Ovary (tissue), 9 donors: ENCODE measurements around the gene LNPEP. TPM values are rescaled to one million over a fixed set of nuclear protein-coding genes. Genes with fewer than 3 reads are reported as not detected.

ENCODE experiments used
- DNase-seq, 5 donors: peaks; one replicate each; pipeline ENCODE4 v3.0.0-alpha.2; 2019 to 2020
- H3K27ac ChIP-seq, 2 donors: fragments of 200-600 bp; one replicate each; pipeline versions ENCODE4 v1.5.1 to v1.8.0; 2019 to 2022
- H3K27me3 ChIP-seq: fragments of 200-600 bp; one replicate; pipeline ENCODE4 v1.8.0; 2022
- H3K36me3 ChIP-seq: fragments of 200-600 bp; sonication (generic); one replicate; pipeline ENCODE4 v1.5.1; 2019
- H3K4me1 ChIP-seq: one replicate; pipeline ENCODE4 v1.8.1; 2013; ENCODE audit warnings: mild to moderate bottlenecking, moderate library complexity; ENCODE audit not compliant: insufficient read depth
- H3K4me3 ChIP-seq: fragments of 200-600 bp; sonication (generic); one replicate; pipeline ENCODE4 v1.5.1; 2017
- H3K9me3 ChIP-seq, 2 donors: fragments of 200-600 bp in 1 of 2; sonication (generic) in 1 of 2; one replicate each; pipeline versions ENCODE4 v1.5.1 to v1.8.1; 2013 to 2019; ENCODE audit warnings: mild to moderate bottlenecking in 1 of 2, moderate library complexity in 1 of 2
- CTCF ChIP-seq, 3 donors: fragments of 450-650 bp in 2 of 3; fragments of 200-600 bp in 1 of 3; IDR thresholded peaks; one replicate each; pipeline versions ENCODE4 v1.5.1 to v1.8.0; 2016 to 2022; ENCODE audit warnings: antibody characterized with exemption in 3 of 3, mild to moderate bottlenecking in 1 of 3
- EP300 ChIP-seq: sonication (generic); formaldehyde crosslinking; IDR thresholded peaks from one replicate; pipeline ENCODE4 v1.6.1; 2017; ENCODE audit warnings: antibody characterized with exemption
- POLR2A ChIP-seq: fragments of 450-650 bp; IDR thresholded peaks from one replicate; pipeline ENCODE4 v1.6.1; 2017; ENCODE audit warnings: antibody characterized with exemption, mild to moderate bottlenecking, moderate library complexity
- WGBS, 3 donors: extraction: QIAGEN DNeasy Blood & Tissue Kit in 1 of 3; methylation state at CpG; one replicate each; pipeline versions ENCODE4 v1.1.5 to v1.1.7; 2013 to 2017; 5-methylcytosine and 5-hydroxymethylcytosine counted together
- intact Hi-C, 4 donors: fragments of 100-400 bp; cut with DNase I; formaldehyde crosslinking; loops; one replicate each; pipeline versions ENCODE4 v1.11.0 to v1.15.1; 2022 to 2023
- polyA plus RNA-seq, 2 donors: library from polyadenylated mRNA; stranded (reverse); fragments of 200-250 nt in 1 of 2; fragments of 350-450 nt in 1 of 2; fragmentation: Illumina TruSeq in 1 of 2; extraction: RNeasy Lipid Tissue Mini Kit (QIAGEN cat#74804) in 1 of 2; gene quantifications; one replicate each; pipeline ENCODE4 v1.2.3, GENCODE V29; 2013 to 2014
- total RNA-seq, 7 donors: library from RNA; depleted of rRNA in 2 of 7; stranded (reverse); fragments of >200 nt in 2 of 7; fragmentation: NEBNext Ultra II Directional in 3 of 7; extraction: Animal tissue kit (Norgen Biotek cat#: 25700) in 3 of 7; gene quantifications; one replicate each; pipeline versions ENCODE4 v1.1.0 to v1.2.4, GENCODE V29; 2016 to 2023
- donor health status: DM: no; HTN: no; CAD: no; lungs with moderate emphysema.
- donor health status: DM: no; HTN: no; CAD: no.
- donor health status: Bipolar disorder and iron deficiency.
- donor health status: DM: yes; HTN: yes; CAD: no.
- donor health status: DM: no; HTN: no; CAD: no.
- donor health status: DM: yes; HTN: yes; CAD: no.

The LNPEP gene
- total and polyA plus RNA-seq, 9 donors = 7.6 to 45.5 (median 32.3) TPM

DNA sequence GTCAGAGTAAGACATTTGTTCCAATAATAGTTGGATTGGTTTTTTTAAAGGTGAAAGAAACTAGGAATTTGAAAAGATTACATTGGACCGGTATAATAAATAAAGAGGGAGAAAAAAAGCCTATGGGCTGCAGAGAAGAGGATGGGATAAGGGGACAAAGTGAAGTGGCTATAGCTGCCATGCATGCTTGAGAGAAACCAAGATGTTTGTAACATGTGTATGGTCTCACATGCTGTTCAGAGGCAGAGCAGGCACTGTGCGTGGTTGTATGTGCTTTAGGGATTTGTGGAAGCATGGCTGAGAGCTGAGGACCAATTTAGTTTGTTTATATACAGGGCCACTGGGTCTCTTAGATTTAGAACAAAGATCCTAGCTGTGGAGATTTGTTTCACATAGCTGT lies 32.7 kb downstream of the LNPEP start:
- 9 to 35% (median 15%) methylated on average over 2 of the region's 2 CpGs for WGBS, 3 donors
- no peaks in the 10 kb centered on the region for H3K27me3 ChIP-seq
- TF ChIP-seq CTCF (IDR thresholded peaks at IDR 0.05) (no peak), POLR2A (no peak), EP300 (no peak)
- peak overlapping the region in 1 of 2 donors; percentile 48 for H3K27ac ChIP-seq
- H3K36me3 ChIP-seq = no peaks in the 10 kb centered on the region
- peaks cover 6% of the 10 kb centered on the region for H3K4me1 ChIP-seq
- intact Hi-C loops = no loop called here
- H3K4me3 ChIP-seq = no peak overlapping the region
- no peak for DNase-seq
- H3K9me3 ChIP-seq = no peaks in the 10 kb centered on the region

- TF ChIP-seq POLR2A (no peak), EP300 (no peak), CTCF (IDR thresholded peaks at IDR 0.05) (no peak)
- H3K4me1 ChIP-seq = peaks cover 7% of the 10 kb centered on the region
- no peak for DNase-seq
- H3K27ac ChIP-seq = peak overlapping the region in 1 of 2 donors; percentile 48
- no peaks in the 10 kb centered on the region for H3K9me3 ChIP-seq
- H3K36me3 ChIP-seq = no peaks in the 10 kb centered on the region
- WGBS, 3 donors = 17 to 27% (median 19%) methylated on average over 2 of the region's 2 CpGs
- no peak overlapping the region for H3K4me3 ChIP-seq
- intact Hi-C loops = no loop called here
- H3K27me3 ChIP-seq = no peaks in the 10 kb centered on the region
Measured at GRCh38 chr5:96969366-96969765, 33.5 kb downstream of the LNPEP start.

- peaks cover 5% of the 10 kb centered on the region for H3K4me1 ChIP-seq
- no peaks in the 10 kb centered on the region for H3K9me3 ChIP-seq
- TF ChIP-seq CTCF (IDR thresholded peaks at IDR 0.05) (no peak), EP300 (no peak), POLR2A (no peak)
- no peaks in the 10 kb centered on the region for H3K27me3 ChIP-seq
- intact Hi-C loops = no loop called here
- H3K36me3 ChIP-seq = no peaks in the 10 kb centered on the region
- no peak for DNase-seq
- WGBS, 3 donors = 93 to 97% (median 96%) methylated on average over 5 of the region's 5 CpGs
- H3K27ac ChIP-seq = no peak overlapping the region
- H3K4me3 ChIP-seq = no peak overlapping the region
Measured at GRCh38 chr5:96972599-96973334, 36.9 kb downstream of the LNPEP start.

DNA sequence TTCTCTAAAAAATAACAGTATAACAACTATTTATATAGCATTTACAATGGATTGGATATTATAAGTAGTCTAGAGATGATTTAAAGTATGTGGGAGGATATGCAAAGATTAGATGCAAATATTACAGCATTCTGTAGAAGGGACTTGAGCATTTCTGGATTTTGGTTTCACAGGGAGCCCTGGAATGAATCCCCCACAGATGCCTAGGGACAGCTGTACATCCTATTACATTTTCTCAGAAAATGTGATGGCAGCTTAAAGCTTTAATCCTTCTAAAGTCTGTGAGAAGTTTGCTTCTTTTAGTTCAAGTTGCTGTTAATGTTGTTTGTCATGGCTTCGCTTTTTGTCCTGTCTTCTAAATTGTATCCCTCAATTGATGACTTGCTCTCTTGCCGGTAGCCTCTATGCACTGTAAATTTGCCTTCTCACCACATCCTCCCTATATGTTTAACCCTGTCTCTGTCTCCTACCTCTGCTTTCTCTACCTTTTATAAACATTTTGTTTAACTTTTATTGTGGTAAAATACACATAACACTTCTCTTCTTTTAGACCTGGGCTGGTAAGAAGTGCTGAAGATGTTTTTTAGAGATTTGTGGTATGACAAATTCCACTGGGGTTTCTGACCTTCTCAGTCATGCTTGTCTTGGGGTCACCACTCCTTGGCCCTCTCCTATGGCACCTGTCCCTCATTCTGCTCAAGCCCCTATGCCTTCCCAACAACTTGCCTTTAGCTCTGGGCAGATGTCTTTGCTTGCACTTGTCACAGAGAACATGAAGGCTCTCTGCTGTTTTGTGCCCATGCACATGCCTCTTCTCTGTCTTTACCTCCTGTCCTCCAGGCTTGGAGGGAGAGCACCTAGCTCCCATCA lies 37.9 kb downstream of the LNPEP start:
- Histone ChIP-seq H3K4me1 (peaks cover 2% of the 10 kb centered on the region), H3K4me3 (no peak overlapping the region), H3K36me3 (no peaks in the 10 kb centered on the region), H3K27ac (no peak overlapping the region), H3K27me3 (no peaks in the 10 kb centered on the region), H3K9me3 (no peaks in the 10 kb centered on the region)
- intact Hi-C loops = no loop called here
- no peak for TF ChIP-seq POLR2A
- DNase-seq = no peak
- 90 to 93% (median 92%) methylated on average over 2 of the region's 2 CpGs for WGBS, 3 donors

- H3K27me3 ChIP-seq = no peaks in the 10 kb centered on the region
- peaks cover 2% of the 10 kb centered on the region for H3K4me1 ChIP-seq
- no peak for TF ChIP-seq EP300
- no peak for TF ChIP-seq CTCF (IDR thresholded peaks at IDR 0.05)
- TF ChIP-seq POLR2A = no peak
- no peak for DNase-seq
- intact Hi-C loops = no loop called here
- no peak overlapping the region for H3K4me3 ChIP-seq
- no peaks in the 10 kb centered on the region for H3K9me3 ChIP-seq
- H3K27ac ChIP-seq = no peak overlapping the region
- no peaks in the 10 kb centered on the region for H3K36me3 ChIP-seq
Measured at GRCh38 chr5:96975656-96976055, 39.8 kb downstream of the LNPEP start.
